HT1080 (cell line): Measurements from ENCODE around the gene KNL1. TPM values are rescaled to one million over a fixed set of nuclear protein-coding genes. Genes with fewer than 3 reads are reported as not detected.
A peak's percentile ranks its signal among the peaks of the same experiment; 100 is the strongest.
"Not testable (repeated sequence)": the region's sequence is repeated elsewhere in the genome, so short reads cannot be mapped to it uniquely, and the experiment has no call there.

ENCODE experiments used
- DNase-seq: peaks from one replicate; pipeline ENCODE4 v3.0.0-alpha.2; 2015; ENCODE audit warnings: low read depth
- total RNA-seq: library from RNA; depleted of rRNA; stranded (reverse); fragments of >200 nt; shearing (Covaris generic); gene quantifications from 2 replicates; pipeline ENCODE4 v1.2.3, GENCODE V29; 2014

Gene KNL1
- total RNA-seq, 1 experiment from 2014 or later, result 27.0 TPM

DNA sequence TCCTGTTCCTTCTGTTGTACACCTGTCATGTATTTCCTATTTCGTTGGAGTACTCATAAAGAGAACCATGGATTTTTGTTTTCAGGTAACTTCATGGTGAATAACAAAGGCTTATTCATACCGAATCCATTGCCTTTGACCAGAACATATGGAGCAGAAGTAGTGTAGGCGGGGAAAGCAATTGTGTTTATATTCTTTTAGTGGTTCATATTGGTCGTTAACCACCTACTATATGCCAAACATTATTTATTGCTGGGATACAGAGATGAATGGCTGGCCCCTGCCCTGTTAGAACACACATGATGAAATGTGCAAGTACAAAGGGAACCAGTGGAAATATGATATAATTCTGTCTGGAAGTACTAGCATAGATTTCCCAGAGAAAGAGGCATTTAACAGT is 15.2 kb upstream of the KNL1 start:
- DNase-seq, result no peak

DNA sequence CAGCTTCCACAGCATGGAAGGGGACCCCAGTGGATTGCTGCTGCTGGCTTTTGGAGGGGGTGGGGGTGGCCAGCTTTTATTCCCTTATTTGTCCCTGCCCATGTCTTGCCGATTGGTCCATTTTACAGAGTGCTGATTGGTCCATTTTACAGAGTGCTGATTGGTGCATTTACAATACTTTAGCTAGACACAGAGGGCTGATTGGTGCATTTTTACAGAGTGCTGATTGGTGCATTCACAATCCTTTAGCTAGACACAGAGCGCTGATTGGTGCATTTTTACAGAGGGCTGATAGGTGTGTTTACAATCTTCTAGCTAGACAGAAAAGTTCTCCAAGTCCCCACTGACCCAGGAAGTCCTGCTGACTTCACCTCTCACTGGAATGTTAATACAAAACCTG is 12.3 kb upstream of the KNL1 start:
- not testable (repeated sequence) for DNase-seq

DNA sequence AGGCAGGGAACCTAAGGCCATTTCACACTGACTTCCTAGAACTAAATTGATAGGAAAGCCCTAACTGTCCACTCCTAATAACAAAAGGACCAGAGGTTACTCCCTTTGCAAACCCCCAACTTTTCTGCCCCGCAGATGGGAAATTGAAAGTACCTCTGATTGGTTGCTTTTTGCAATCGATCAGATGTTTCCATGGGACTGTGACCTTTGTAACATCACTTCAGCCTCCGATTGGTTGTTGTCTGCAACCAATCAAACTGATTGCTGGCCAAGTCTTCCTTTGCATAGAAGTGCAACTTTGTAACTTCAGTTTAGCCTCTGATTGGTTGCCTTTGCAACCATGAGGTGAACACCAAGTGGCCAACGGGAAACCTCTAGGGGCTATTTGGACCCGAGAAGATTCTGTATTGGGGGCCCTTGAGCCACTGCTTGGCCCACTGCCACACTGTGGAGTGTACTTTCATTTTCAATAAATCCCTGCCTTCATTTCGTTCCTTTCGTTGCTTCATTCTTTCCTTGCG is 11.3 kb upstream of the KNL1 start:
- DNase-seq, result peak; percentile 53

DNA sequence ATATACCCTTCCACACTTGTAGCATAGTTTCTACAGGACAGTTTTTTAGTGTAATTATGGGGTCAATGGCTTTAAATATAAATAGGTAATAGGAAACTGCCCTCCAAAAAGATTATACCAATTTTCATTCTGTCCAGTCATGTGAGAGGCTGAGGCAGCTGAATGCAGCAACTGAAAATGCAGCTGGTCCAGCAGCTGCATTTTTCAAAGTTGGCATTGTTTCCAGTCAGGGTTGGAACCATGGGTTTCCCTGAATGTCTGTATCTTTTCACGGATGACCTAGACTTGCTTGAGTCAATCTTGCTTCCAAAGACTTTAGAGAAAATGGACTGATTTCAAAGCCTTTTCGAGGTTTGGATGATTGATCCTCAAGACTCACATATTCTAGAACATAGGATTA is 9.9 kb upstream of the KNL1 start:
- DNase-seq, result no peak

DNA sequence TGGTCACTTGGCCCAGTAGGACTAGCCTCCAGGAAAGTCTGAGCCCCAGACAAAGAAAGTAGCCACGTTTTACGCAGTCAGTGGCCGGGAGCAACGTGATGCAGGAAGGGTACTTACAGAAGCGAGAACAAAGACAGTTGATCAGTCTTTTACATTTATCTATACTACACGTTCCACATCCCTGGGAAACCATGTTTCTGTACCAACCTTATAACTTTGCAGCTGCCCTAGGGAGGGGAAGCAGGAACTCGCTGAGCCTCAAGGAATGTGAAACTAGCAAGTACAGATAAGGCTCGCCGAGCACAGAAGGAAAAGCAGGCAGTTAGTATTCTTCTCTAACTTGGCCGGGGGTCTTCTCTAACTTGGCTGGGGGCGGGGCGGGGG is 3.4 kb upstream of the KNL1 start:
- DNase-seq, result no peak

DNA sequence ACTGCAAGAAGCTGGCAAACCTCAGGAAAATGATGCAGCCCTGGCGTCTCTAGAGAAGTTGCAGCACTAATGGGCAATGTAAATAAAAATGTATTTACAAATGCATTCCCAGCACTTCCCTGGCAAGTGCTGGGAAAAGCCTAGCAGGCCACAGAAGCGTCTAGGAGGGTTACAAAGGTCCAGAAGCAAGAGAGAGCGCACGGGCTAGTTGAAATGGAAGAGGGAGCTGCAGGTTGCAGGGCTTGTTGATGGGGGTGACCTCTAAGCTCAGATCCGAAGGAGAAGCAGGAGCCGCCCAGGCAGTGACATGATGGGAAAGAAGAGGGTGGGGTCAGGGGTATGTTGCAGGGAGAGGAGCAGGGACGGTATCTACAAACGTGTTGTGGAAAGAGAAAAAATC is 2.7 kb upstream of the KNL1 start:
- no peak for DNase-seq

DNA sequence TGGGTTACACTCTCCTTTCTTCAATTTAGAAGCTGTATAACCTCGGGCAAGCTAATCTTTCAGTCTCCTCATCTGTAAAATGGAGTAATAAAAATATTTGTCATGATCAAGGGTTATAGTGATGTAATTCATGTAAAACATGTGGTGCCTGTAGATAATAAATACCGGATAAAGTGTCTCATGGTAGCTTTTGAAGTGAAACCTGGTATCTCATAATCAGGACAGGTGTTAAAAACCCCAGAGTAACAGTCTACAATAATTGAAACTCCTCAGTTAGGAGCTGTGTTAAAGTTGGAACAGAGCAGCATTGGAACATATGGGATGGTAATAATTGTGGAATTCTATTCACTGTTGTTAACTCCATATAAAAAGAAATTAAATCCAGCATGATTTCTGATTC is 884 bp upstream of the KNL1 start:
- no peak for DNase-seq

DNA sequence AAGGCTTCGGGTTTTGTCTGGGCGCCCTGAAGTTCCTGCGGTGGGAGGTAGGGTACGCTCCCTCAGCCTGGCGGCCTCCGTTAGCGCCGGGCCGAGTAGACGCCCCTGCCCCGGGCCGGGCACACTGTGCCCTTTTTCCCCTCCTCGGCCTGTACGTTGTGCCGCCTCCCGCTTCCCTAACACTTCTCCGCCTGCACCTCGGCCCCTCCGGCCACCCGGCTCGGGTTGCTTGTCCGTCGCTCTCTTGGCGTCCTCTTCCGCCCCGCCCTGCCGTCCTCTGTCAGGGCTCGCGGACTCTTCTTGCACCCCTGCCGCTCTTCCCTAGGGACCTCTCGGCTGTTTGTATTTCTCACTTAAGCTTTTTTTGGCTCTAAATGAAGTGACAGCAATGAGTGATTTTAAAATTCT is 384 bp downstream of the KNL1 start:
- DNase-seq, result no peak

DNA sequence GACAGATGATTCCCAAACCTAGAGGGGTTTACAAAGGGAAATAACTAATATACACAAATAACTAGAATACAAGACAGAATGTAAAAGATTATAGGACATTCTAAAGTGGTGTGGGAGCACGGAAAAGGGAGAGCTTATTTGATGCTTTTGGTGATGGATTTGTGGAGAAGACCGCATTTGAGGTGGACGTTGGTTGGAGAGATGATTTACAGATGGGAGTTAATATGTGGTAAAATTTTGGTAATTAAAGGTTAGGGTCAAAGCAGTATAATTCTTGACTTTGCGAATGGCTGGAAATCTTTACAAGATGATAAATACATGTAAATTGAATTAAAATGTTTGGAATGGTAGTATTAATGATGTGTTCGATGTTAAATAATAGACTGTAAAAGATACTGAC is 1.2 kb downstream of the KNL1 start:
- DNase-seq, result no peak

DNA sequence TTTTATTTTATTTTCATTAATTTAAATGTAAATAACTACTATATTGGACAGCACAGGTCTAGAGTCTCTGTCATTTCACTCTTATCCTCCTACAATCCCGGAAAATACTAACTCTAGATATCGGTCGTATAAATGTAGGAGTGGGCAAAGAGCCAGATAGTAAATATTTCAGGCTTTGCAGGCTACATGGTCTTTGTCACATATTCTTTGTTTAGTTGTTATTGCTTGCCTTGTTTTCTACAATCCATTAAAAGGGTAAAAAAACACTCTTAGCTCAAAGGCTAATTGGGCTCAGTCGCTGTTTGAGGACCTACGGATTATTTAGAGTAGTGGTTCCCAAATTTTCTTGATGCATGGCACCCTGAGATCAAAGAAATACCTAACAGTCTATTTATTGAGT is 1.7 kb downstream of the KNL1 start:
- DNase-seq, result no peak

DNA sequence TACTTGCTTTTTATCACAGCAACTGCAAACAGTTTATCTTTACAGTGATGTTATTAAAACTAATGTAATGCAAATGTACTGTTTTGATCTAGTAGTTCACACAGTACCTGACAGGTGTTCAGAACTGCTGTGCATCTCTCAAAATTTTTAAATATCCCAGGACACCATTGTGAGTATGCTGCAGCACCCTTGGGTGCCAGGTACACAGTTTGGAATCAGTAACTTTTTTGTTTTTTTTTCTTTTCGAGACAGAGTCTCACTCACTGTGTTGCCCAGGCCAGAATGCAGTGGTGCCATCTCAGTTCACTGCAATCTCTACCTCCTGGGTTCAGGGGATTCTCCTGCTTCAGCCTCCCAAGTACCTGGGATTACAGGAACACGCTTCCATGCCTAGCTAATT is 3.0 kb downstream of the KNL1 start:
- no peak for DNase-seq

DNA sequence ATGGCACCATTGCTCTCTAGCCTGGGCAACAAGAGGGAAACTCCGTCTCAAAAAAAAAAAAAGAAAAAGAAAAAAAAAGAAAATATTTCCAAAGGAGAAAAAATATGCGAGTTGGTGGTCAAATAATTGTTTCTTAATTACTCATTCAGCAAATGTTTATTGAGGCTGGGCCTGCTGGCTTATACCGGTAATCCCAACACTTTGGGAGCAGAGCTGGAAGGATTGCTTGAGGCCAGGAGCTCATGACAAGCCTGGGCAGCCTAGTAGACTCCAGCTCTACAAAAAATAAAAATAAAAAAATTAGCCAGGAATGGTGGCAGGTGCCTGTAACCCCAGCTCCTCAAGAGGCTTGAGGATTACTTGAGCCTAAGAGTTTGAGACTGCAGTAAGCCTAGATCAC is 4.1 kb downstream of the KNL1 start:
- DNase-seq, result no peak

DNA sequence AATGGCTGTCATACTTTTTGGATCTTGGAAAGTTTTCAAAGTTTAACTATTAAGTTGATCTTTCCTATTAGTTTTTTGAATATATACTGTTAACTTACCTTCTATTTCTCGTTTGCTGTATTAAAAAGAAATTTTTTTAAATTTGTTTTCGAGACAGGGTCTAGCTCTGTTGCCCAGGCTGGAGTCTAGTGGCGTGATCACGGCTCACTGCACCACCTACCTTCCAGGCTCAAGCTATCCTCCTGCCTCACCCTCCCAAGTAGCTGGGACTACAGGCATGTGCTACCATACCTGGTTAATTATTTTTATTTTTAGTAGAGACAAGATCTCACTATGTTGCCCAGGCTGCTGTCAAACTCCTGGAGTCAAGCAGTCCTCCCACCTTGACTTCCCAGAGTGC is 4.6 kb downstream of the KNL1 start:
- DNase-seq, result no peak

DNA sequence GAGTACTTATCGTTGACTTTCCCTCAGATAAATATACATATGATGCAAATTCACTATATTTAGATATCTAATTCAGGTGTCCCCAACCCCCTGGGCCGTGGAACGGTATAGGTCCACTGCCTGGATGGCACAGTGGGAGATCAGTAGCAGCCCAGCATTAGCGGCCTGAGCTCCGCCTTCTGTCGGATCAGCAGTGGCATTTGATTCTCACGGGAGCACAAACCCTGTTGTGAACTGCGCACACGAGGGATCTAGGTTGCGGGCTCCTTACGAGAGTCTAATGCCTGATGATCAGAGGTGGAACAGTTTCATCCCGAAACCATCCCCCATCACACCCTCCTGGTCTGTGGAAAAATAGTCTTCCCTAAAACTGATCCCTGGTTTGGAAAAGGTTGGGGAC is 6.9 kb downstream of the KNL1 start:
- DNase-seq, result no peak

DNA sequence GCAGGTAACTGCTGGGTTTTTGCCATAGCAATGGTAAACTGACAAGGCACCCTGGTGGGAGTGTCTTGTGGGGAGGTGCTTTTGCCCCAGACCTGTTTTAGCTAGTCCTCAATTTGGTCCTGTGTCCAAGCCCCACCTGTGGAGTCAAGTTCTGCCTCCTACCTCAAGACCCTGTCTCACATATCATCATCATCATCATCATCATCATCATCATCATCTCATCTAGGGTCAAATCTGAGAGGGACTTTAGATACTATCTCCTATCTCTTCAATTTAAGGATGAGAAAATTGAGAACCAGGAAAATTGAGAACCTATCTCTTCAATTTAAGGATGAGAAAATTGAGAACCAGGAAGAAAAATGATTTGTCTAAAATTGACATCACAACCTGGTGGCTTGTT is 9.9 kb downstream of the KNL1 start:
- no peak for DNase-seq

DNA sequence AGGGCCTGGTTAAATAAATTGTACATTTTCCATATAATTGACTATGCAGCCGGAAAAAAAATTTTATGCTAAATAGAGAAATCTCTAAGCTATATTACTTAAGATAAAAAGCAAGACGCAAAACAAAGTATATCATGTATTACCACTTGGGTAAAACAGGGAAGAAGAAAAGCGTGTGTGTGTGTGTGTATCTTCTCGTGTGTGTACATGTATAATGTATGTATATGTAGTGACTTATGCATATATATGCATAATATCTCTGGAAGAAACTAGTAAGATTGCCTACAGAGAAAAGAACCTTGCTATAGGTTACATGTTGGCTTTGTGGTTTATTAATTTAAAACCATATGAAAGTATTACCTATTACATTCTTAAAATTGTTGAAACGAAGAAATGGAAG is 19.0 kb downstream of the KNL1 start:
- no peak for DNase-seq

DNA sequence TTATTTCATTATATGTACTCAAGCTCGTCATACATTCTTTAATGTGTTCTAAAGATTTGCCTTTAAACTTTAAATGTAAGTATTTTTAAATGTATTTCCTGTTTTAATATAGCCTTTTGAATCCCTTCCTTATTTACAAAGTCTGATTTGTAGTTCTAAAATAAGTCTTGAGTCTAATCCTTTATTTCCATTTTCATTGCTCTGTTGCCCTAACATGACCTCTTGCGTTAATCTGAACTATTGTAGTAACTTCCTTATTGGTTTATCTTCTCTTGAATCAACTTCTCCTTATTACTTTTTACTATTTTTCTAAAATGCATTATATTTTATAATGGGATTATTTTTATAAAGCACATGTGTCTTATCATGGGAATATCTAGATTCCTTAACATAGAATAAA is 24.0 kb downstream of the KNL1 start:
- no peak for DNase-seq

DNA sequence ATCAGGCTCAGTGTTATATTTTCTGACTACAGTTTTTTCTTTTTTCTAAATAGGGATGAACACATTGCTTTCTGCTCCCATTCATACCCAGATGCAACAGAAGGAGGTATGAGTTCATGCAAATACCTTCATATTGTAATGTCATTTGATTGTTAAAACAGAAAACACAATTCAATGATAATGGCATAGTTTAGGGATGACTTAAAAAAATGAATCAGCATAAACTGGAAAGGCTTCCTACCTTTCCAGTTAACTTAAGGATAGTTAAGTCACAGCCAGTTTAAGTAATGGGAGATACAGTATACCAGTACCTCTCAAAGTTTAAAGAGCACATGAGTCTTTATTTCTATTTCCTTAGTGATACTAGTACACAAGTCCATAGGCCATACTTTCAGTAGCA is 24.9 kb downstream of the KNL1 start:
- no peak for DNase-seq

DNA sequence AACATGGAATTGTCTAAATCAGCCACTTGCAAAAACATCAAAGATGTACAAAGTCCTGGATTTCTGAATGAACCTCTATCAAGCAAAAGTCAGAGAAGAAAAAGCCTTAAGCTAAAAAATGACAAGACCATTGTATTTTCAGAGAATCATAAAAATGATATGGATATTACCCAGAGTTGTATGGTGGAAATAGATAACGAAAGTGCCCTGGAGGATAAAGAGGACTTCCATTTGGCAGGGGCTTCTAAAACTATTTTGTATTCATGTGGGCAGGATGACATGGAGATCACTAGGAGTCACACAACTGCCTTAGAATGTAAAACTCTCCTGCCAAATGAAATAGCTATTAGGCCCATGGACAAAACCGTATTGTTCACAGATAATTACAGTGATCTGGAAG is 29.3 kb downstream of the KNL1 start:
- no peak for DNase-seq

DNA sequence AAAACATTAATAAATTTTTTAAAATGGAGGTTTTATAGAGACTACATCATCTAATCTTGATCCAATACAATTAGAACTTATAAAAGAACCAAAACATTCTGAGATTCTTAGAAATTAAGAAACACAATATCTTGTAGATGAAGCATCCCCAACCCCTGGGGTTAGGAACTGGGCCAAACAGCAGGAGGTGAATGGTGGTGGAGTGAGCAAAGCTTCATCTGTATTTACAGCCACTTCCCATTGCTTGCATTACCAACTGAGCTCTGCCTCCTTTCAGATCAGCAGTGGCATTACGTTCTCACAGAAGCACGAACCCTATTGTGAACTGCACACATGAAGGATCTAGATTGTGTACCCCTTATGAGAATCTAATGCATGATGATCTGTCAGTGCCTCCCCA is 36.3 kb downstream of the KNL1 start:
- no peak for DNase-seq

DNA sequence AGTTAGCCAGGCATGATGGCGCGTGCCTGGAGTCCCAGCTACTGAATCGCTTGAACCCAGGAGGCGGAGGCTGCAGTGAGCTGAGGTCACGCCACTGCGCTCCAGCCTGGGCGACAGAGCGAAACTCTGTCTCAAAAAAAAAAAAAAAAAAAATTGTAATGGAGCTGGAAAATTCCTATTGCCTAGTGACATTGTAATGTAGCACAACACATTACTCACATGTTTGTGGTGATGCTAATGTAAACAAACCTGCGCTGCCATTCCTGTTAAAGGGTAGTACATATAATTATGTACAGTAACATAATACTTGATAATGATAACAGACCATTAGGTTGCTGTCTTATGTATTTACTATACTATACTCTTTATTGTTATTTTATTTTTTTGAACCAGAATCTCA is 39.1 kb downstream of the KNL1 start:
- no peak for DNase-seq

DNA sequence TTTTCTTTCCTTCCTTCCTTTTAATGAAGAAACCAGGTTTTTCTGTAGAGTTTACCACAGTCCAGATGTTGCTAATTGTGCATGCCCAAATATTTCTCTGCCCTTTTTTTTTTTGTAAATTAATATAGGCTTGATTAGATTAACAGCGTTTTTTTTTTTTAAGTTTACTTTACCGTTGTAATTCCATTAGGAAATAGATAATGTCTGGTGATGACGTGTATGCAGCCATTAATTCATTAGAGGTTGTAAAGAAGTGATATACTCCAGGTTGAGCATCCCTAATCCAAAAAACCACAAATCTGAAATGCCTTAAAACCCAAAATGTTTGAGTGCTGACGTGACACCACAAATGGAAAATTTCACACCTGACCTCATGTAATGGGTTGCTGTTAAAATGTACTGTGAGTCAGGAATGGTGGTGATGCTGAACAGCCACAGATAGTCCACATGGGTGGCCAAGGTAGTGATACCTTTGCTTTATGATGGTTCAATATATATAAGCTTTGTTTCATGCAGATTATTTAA is 43.2 kb downstream of the KNL1 start:
- no peak for DNase-seq

DNA sequence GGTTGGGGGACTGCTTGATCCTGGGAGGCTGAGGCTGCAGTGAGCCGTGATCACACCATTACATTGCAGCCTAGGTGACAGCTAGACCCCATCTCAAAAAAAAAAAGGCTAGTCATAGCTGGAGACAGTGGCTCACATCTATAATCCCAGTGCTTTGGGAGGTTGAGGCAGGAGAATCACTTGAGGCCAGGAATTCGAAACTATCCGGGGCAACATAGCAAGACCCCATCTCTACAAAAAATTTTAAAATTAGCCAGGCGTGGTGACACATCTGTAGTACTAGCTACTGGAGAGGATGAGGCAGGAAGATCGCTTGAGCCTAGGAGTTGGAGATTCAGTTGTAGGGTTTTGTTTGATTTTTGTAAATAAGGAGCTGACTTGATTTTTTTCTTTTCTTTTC is 45.6 kb downstream of the KNL1 start:
- no peak for DNase-seq

DNA sequence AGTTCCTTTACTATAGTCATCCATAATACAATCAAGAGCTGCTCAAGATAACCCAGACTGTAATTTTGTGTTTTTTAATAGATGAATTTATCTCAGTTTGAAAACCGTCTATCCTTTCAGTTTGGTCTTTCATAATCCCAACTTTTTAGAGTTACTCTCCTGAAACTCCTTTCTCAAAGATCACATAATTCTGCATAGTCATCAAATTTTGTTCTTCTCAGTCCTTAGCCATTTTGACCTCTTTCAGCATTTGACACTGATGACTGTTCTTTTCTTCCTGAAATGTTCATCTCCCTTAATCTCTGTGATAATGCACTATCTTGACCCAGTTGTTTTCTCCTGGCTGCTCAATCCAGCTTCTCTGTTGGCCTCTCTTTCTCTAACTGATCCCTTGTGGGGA is 53.5 kb downstream of the KNL1 start:
- DNase-seq, result no peak
